Measurements from ENCODE around the gene DOK6.

The DOK6 gene

GRCh38 chr18:69557282-69557681, 156.6 kb downstream of the DOK6 start:
- DNase-seq, result no peak

- DNase-seq, result no peak
Observed at GRCh38 chr18:69558052-69558451, 157.4 kb downstream of the DOK6 start.

- DNase-seq, result no peak
Observed at GRCh38 chr18:69559604-69560003, 158.9 kb downstream of the DOK6 start.

GRCh38 chr18:69564602-69565001, 163.9 kb downstream of the DOK6 start:
- DNase-seq, result no peak

GRCh38 chr18:69567813-69568488, 167.3 kb downstream of the DOK6 start:
- no peak for DNase-seq

- no peak for DNase-seq
Observed at GRCh38 chr18:69569133-69569532, 168.4 kb downstream of the DOK6 start.

- DNase-seq, result no peak
Observed at GRCh38 chr18:69574401-69574800, 173.7 kb downstream of the DOK6 start.

- DNase-seq, result no peak
Observed at GRCh38 chr18:69580107-69580506, 179.4 kb downstream of the DOK6 start.

GRCh38 chr18:69584429-69584828, 183.7 kb downstream of the DOK6 start:
- no peak for DNase-seq

- no peak for DNase-seq
Observed at GRCh38 chr18:69585696-69586095, 185.0 kb downstream of the DOK6 start.

GRCh38 chr18:69586537-69586936, 185.8 kb downstream of the DOK6 start:
- no peak for DNase-seq

- no peak for DNase-seq
Observed at GRCh38 chr18:69588301-69588700, 187.6 kb downstream of the DOK6 start.

- DNase-seq, result no peak
Observed at GRCh38 chr18:69590150-69590549, 189.5 kb downstream of the DOK6 start.

GRCh38 chr18:69596345-69596744, 195.7 kb downstream of the DOK6 start:
- no peak for DNase-seq

GRCh38 chr18:69597561-69597960, 196.9 kb downstream of the DOK6 start:
- no peak for DNase-seq

GRCh38 chr18:69599377-69599776, 198.7 kb downstream of the DOK6 start:
- DNase-seq, result no peak

- DNase-seq, result no peak
Observed at GRCh38 chr18:69612242-69612641, 211.6 kb downstream of the DOK6 start.

GRCh38 chr18:69616114-69616513, 215.4 kb downstream of the DOK6 start:
- no peak for DNase-seq

GRCh38 chr18:69617408-69617807, 216.7 kb downstream of the DOK6 start:
- no peak for DNase-seq

GRCh38 chr18:69617888-69618287, 217.2 kb downstream of the DOK6 start:
- DNase-seq, result no peak

- DNase-seq, result no peak
Observed at GRCh38 chr18:69622184-69622583, 221.5 kb downstream of the DOK6 start.

- no peak for DNase-seq
Observed at GRCh38 chr18:69622961-69623360, 222.3 kb downstream of the DOK6 start.

GRCh38 chr18:69626171-69626570, 225.5 kb downstream of the DOK6 start:
- no peak for DNase-seq

- DNase-seq, result no peak
Observed at GRCh38 chr18:69626643-69627242, 226.1 kb downstream of the DOK6 start.

- DNase-seq, result no peak
Observed at GRCh38 chr18:69628774-69629359, 228.2 kb downstream of the DOK6 start.
